Fibroblast of the aortic adventitia (primary cell): ENCODE data around the gene ZNF518B. TPM values are rescaled to one million over a fixed set of nuclear protein-coding genes. Genes with fewer than 3 reads are reported as not detected.
"Not testable (repeated sequence)": the region's sequence is repeated elsewhere in the genome, so short reads cannot be mapped to it uniquely, and the experiment has no call there.

Source experiments
- DNase-seq: peaks from one replicate; pipeline ENCODE4 v3.0.0-alpha.2; 2010; ENCODE audit warnings: low read depth
- H3K4me3 ChIP-seq: 2 replicates; pipeline ENCODE4 v1.5.1; 2011; ENCODE audit warnings: low read depth, mild to moderate bottlenecking, control low read depth, low read length, moderate library complexity
- total RNA-seq: library from RNA; depleted of rRNA; stranded (reverse); fragments of >200 nt; gene quantifications from 2 replicates; pipeline ENCODE4 v1.2.3, GENCODE V29; 2012; ENCODE audit warnings: low replicate concordance
- TF ChIP-seq, protein P1 (sequence below): IDR thresholded peaks from 2 replicates; pipeline ENCODE4 v1.5.1; 2011; ENCODE audit warnings: mild to moderate bottlenecking, low read length, control low read depth, inconsistent platforms; ENCODE audit not compliant: insufficient read depth

The ZNF518B gene
- total RNA-seq, 1 donor, result 31.4 TPM

DNA sequence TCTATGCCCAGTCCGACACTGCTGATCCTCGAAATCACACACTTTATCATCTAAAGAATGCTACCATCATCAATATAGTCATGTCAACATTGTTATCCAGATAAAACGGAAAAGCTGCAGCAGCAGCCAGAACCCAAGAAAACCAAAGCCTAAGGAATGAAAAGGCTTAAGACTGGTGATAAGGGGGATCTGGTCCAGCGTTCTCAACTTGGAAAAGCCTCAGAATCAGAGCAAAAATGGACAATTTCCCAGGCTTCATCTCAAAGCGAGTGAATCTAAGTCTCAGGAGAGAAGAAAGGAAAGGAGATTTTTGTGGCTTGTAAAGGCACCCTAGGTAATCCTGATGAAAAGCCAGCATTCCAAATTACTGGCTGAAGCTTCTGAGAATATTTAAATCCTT lies 8.2 kb downstream of the ZNF518B start:
- H3K4me3 ChIP-seq, result no peak overlapping the region
- TF ChIP-seq, protein P1, sequence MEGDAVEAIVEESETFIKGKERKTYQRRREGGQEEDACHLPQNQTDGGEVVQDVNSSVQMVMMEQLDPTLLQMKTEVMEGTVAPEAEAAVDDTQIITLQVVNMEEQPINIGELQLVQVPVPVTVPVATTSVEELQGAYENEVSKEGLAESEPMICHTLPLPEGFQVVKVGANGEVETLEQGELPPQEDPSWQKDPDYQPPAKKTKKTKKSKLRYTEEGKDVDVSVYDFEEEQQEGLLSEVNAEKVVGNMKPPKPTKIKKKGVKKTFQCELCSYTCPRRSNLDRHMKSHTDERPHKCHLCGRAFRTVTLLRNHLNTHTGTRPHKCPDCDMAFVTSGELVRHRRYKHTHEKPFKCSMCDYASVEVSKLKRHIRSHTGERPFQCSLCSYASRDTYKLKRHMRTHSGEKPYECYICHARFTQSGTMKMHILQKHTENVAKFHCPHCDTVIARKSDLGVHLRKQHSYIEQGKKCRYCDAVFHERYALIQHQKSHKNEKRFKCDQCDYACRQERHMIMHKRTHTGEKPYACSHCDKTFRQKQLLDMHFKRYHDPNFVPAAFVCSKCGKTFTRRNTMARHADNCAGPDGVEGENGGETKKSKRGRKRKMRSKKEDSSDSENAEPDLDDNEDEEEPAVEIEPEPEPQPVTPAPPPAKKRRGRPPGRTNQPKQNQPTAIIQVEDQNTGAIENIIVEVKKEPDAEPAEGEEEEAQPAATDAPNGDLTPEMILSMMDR, result no peak
- peak; percentile 71 for DNase-seq

DNA sequence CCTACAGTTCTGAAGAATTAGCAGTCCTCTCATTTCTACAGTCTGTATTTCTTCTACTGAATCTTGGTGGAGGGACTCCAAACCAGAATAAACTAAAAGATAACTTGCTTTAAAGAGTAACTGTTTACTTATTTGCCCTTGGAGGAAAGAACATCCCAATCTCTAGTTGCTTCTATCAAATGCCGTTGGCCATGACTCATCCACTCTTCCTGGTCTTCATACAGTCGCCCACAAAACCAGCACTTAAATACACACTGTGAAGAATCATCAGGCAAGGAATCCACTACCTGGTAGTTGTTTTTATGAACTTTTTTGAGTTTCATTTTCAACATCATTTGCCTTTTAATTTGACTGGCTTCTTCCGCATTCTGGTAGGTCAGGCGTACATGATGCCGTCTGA lies 14.2 kb downstream of the ZNF518B start:
- no peak for DNase-seq
- TF ChIP-seq, protein P1, result no peak

DNA sequence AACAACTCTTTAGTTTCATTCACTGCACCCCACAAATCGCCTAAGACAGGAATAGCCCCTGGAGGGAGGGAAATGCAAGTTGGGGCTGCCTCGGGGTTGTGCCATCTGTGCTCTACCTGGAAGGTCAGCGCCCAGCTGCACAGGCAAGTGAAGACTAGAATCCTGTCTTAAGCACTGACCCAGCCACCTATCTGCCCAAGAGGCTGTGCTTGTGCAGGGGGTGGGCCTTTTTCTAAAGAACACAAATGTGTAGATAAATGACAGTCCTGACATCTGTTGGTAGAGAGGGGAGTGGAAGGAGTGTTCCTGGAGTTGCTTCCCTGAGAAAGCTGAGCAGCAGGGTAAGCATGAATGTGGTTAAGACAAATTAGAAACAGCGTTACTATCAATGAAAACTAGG lies 15.7 kb downstream of the ZNF518B start:
- no peak for DNase-seq
- no peak overlapping the region for H3K4me3 ChIP-seq
- TF ChIP-seq, protein P1, result no peak

More for the DNA sequence above, 14.2 kb downstream of the ZNF518B start:
- H3K4me3 ChIP-seq, result no peak overlapping the region

DNA sequence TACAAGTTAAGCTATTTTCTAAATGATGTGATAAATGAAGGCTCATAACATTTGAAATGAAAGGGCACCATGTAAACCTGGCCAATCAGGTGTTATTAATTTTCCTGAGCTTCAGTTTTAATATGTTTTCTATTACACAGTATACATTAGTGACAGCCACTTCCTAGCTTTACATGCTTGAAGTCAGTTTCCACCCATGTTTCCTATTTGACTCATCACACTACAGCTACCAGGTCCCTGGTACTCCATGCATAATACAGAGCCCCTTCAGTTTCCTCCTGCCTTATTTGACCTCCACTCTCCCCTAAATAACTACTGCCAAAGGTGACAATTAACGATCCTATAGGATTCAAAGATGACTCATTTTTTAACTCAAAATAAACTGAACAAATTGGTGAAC lies 18.3 kb downstream of the ZNF518B start:
- no peak overlapping the region for H3K4me3 ChIP-seq
- no peak for DNase-seq
- TF ChIP-seq, protein P1, result no peak

DNA sequence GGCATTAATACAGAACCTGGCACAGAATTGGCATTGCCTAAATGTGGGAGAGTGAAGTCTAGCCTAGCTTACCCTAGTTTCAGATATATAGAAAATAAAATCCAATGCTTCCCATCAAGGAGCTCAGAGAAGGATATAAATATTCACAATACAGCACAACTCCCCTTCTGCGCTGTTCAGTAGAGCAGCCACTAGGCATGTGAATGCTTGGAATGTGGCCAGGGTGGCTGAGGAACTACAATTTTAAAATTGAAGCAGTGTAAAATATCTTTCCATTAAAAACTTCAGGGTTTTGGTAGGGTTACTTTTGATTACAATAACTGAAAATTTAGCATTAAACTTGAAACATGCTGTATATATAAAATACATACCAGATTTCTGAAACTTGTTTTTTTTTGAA lies 19.5 kb downstream of the ZNF518B start:
- no peak for DNase-seq
- TF ChIP-seq, protein P1, result no peak
- no peak overlapping the region for H3K4me3 ChIP-seq

DNA sequence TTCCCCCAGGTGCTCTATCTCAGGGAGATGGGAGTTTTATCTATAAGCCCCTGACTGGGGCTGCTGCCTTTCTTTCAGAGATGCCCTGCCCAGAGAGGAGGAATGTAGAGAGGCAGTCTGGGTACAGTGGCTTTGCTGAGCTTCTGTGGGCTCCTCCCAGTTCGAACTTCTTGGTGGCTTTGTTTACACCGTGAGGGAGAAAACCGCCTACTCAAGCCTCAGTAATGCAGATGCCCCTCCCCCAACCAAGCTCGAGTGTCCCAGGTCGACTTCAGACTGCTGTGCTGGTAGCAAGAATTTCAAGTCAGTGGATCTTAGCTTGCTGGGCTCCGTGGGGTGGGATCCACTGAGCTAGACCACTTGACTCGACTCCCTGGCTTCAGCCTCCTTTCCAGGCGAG lies 29.5 kb downstream of the ZNF518B start:
- DNase-seq, H3K4me3 ChIP-seq: not testable (repeated sequence)

DNA sequence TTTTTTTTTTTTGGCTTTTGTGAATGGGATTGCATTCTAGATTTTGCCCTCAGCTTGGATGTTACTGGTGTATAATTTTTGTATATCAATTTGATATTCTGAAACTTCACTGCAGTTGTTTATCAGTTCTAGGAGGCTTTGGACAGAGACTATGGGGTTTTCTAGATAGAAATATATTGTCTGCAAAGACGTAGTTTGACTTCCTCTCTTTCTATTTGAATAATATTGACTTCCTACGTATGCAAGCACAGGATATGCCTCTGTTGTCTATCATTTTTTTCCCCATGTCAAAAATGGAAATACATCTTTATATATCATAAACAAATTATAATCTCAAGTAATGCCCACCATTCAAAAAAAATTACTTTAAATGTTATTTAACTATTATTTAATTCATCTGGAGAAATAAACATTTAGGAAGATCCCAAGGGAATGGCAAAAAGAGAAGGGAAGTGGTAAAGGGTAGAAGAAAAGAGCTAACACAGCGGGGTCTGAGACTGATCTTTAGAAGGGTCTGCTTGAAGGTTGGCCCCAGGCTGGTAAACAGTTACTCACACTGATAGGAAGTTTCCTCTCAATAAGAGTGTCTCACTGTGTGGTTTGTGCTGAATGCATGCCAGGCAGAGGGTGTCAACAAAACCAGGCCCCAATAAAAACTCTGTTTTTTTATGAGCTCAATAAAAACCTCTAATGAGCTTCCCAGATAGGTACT lies 35.7 kb downstream of the ZNF518B start:
- TF ChIP-seq, protein P1, result no peak
- no peak for DNase-seq
- H3K4me3 ChIP-seq, result no peak overlapping the region
